ENCODE measurements around the gene ARHGAP23.

Gene ARHGAP23

GRCh38 chr17:38458521-38458920, 30.3 kb downstream of the ARHGAP23 start:
- H3F3A ChIP-seq (ENCODE audit: insufficient read depth, low read length) = no peaks in the 10 kb centered on the region
- TF ChIP-seq CTCF (IDR thresholded peaks at IDR 0.05; ENCODE audit: low read length) = no peak
- TF ChIP-seq EZH2 (IDR thresholded peaks at IDR 0.05; ENCODE audit: borderline replicate concordance, low read length) = no peak
- no peaks in the 10 kb centered on the region for H3K36me3 ChIP-seq (ENCODE audit: insufficient read depth, low read length)
- H4K20me1 ChIP-seq (ENCODE audit: insufficient read depth, low read length) = no peaks in the 10 kb centered on the region
- no peaks in the 10 kb centered on the region for H3K9me2 ChIP-seq (ENCODE audit: low read depth, low read length)
- H2AFZ ChIP-seq (ENCODE audit: low read length) = no peak overlapping the region
- no peaks in the 10 kb centered on the region; the same call in 1 of the 2 replicates for H3K27me3 ChIP-seq (ENCODE audit: insufficient read depth, low read length)
- H3K4me3 ChIP-seq (ENCODE audit: low read depth, low read length, poor library complexity, severe bottlenecking) = no peak overlapping the region
- H3K4me2 ChIP-seq (ENCODE audit: low read length) = no peak overlapping the region
- H3K79me2 ChIP-seq (ENCODE audit: insufficient read depth, low read length) = no peaks in the 10 kb centered on the region
- H3K27ac ChIP-seq (ENCODE audit: low read depth, low read length, poor library complexity, severe bottlenecking) = no peak overlapping the region
- no peaks in the 10 kb centered on the region for H3K4me1 ChIP-seq (ENCODE audit: insufficient read depth, low read length, severe bottlenecking)
- H3K9me3 ChIP-seq (ENCODE audit: low read length) = no peaks in the 10 kb centered on the region
- no peak overlapping the region for H3K9ac ChIP-seq (ENCODE audit: low read length)

GRCh38 chr17:38459567-38459966, 31.3 kb downstream of the ARHGAP23 start:
- Histone ChIP-seq H2AFZ (ENCODE audit: low read length) (no peak overlapping the region), H3K27me3 (ENCODE audit: insufficient read depth, low read length) (no peaks in the 10 kb centered on the region; the same call in 1 of the 2 replicates), H3K27ac (ENCODE audit: low read depth, low read length, poor library complexity, severe bottlenecking) (no peak overlapping the region), H3F3A (ENCODE audit: insufficient read depth, low read length) (no peaks in the 10 kb centered on the region), H3K9me3 (ENCODE audit: low read length) (no peaks in the 10 kb centered on the region), H3K9me2 (ENCODE audit: low read depth, low read length) (no peaks in the 10 kb centered on the region), H3K36me3 (ENCODE audit: insufficient read depth, low read length) (no peaks in the 10 kb centered on the region), H3K4me3 (ENCODE audit: low read depth, low read length, poor library complexity, severe bottlenecking) (no peak overlapping the region), H3K9ac (ENCODE audit: low read length) (no peak overlapping the region), H3K4me1 (ENCODE audit: insufficient read depth, low read length, severe bottlenecking) (no peaks in the 10 kb centered on the region), H4K20me1 (ENCODE audit: insufficient read depth, low read length) (no peaks in the 10 kb centered on the region), H3K4me2 (ENCODE audit: low read length) (no peak overlapping the region), H3K79me2 (ENCODE audit: insufficient read depth, low read length) (no peaks in the 10 kb centered on the region)
- TF ChIP-seq CTCF (IDR thresholded peaks at IDR 0.05; ENCODE audit: low read length) = no peak
- TF ChIP-seq EZH2 (IDR thresholded peaks at IDR 0.05; ENCODE audit: borderline replicate concordance, low read length) = no peak

- no peak for TF ChIP-seq CTCF (IDR thresholded peaks at IDR 0.05; ENCODE audit: low read length)
- no peak for TF ChIP-seq EZH2 (IDR thresholded peaks at IDR 0.05; ENCODE audit: borderline replicate concordance, low read length)
- Histone ChIP-seq H3K9me3 (ENCODE audit: low read length) (no peaks in the 10 kb centered on the region), H3K9ac (ENCODE audit: low read length) (no peak overlapping the region), H3K9me2 (ENCODE audit: low read depth, low read length) (no peaks in the 10 kb centered on the region), H3K36me3 (ENCODE audit: insufficient read depth, low read length) (no peaks in the 10 kb centered on the region), H3K4me1 (ENCODE audit: insufficient read depth, low read length, severe bottlenecking) (no peaks in the 10 kb centered on the region), H2AFZ (ENCODE audit: low read length) (no peak overlapping the region), H3K27me3 (ENCODE audit: insufficient read depth, low read length) (no peaks in the 10 kb centered on the region; the same call in 1 of the 2 replicates), H3K4me2 (ENCODE audit: low read length) (no peak overlapping the region), H3K79me2 (ENCODE audit: insufficient read depth, low read length) (no peaks in the 10 kb centered on the region), H4K20me1 (ENCODE audit: insufficient read depth, low read length) (no peaks in the 10 kb centered on the region), H3F3A (ENCODE audit: insufficient read depth, low read length) (no peaks in the 10 kb centered on the region), H3K4me3 (ENCODE audit: low read depth, low read length, poor library complexity, severe bottlenecking) (no peak overlapping the region), H3K27ac (ENCODE audit: low read depth, low read length, poor library complexity, severe bottlenecking) (no peak overlapping the region)
These were observed 31.9 kb downstream of the ARHGAP23 start for GRCh38 chr17:38460082-38460715.

All from OCI-LY1 (cell line).